ENCODE measurements around the gene PEX5. TPM values are rescaled to one million over a fixed set of nuclear protein-coding genes. Genes with fewer than 3 reads are reported as not detected.

The PEX5 gene
- total and polyA plus RNA-seq, 7 experiments from 2014 or later = 17.3 to 36.7 (median 24.4) TPM

DNA sequence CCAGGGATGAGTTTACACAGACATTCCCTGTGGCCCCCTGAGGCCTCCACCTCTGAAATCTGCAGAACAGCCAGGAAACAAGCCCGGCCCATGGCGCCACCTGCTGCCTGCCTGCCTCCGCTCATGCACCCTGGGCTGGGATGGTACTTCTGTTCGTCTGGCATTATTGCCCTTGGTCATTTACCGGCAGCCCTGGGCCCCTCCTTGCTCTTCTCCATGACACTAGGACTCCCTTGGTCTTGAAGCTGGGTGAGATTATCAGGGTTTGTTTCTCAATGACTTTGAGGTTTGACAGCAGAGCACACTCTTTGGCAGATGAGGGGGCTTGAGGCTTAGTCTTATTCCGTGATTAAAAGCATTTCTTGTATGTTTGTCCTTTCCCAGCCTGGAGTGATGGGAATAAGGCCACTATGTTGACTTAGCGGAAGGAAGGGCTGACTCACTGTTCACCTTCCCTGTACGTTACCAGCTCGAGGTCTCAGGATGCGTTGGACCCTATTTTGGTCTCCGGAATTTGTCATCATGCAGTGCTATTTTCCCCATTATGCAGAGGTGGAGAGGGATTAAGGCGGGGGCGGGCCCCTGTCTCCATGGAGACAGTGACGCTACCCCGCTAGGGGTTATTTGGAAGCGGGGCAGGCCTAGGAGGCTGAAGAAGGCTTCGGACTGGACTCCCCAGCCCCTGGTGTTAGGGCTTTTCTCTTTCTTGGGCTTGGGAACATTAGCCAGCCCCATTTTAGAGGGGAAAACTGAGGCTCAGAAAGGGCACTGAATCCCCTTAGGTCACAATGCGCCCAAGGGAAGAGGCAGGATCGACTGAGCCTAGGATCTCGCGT lies 706 bp upstream of the PEX5 start:
- peak overlapping the region; percentile 93 to 99 (median 98) for H3K27ac Mint-ChIP-seq
- peak; percentile 40 for ATAC-seq
- CTCF ChIA-PET = interaction anchor here (0.7 to 1.3 kb wide), 6 partner anchors 9 to 82 kb away, joined by 3 to 6 read pairs (median 4); no protein-coding TSS in a partner anchor
- Histone ChIP-seq H3K4me3 (ENCODE audit: low read length) (peak overlapping the region; percentile 89), H3K27ac (ENCODE audit: low read depth, low read length) (peak overlapping the region; percentile 92), H3K4me1 (ENCODE audit: control insufficient read depth in 2 of 2, insufficient read depth in 2 of 2, low read length in 2 of 2) (peaks cover 10 to 28% of the 10 kb centered on the region in 2 donors), H3K27me3 (ENCODE audit: control insufficient read depth in 2 of 2, insufficient read depth in 2 of 2, low read length in 2 of 2) (no peaks in the 10 kb centered on the region), H3K9me3 (ENCODE audit: control insufficient read depth in 2 of 3, low read length in 3 of 3) (no peaks in the 10 kb centered on the region), H3K36me3 (ENCODE audit: control insufficient read depth in 2 of 3, insufficient read depth in 3 of 3, low read length in 3 of 3) (peaks cover 0 to 20% (median 0%) of the 10 kb centered on the region in 3 experiments)
- peaks cover 0 to 12% (median 8%) of the 10 kb centered on the region in 5 donors for H3K36me3 Mint-ChIP-seq
- no peaks in the 10 kb centered on the region for H3K9me3 Mint-ChIP-seq
- peak; percentile 34 to 64 (median 58) for DNase-seq
- POLR2A ChIA-PET = interaction anchor here (1.2 to 1.4 kb wide), 3 partner anchors 316 to 744 kb away, joined by 3 to 5 read pairs (median 3); partner anchors contain the start of gene SPSB2
- intact Hi-C loops (cut with micrococcal nuclease) = loop anchor here (1.0 to 5.0 kb wide), 19 partner anchors 26 to 1509 kb away; partner anchors contain the start of genes LPCAT3 (in 2 of the 2), NECAP1 (in 2 of the 2), CDCA3 (in 1 of the 2) and CLSTN3 (in 1 of the 2)
- H3K4me1 Mint-ChIP-seq = peaks cover 18 to 48% (median 40%) of the 10 kb centered on the region in 7 donors
- H3K27me3 Mint-ChIP-seq = no peaks in the 10 kb centered on the region
- peak overlapping the region; percentile 92 to 99 (median 97) for H3K4me3 Mint-ChIP-seq

DNA sequence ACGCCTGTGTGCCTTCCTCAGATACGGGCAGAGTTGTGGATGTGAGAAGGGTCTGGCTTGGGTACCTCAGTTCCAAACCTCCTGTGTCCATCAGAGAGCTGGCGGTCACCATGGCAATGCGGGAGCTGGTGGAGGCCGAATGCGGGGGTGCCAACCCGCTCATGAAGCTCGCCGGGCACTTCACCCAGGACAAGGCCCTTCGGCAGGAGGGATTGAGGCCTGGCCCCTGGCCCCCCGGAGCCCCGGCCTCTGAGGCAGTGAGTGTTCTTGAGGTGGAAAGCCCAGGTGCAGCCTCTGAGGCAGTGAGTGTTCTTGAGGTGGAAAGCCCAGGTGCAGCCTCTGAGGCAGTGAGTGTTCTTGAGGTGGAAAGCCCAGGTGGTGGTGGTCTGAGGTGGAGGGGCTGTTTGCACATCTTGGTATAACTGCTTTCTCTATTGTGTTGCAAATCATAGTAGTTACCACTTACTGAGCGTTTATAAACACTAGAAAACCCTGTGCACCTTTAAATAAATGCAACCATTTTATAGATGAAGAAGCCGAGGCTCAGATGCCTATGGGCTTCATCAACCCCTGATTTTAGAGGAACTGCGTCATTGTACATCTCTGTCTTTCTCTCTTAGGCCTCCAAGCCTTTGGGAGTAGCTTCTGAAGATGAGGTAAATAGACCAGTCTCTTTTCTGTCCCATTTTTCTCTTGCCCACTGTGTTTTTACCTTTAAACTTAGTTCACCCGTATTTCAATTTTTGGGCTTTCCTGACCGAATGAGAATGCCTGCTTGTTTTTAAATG lies 976 bp downstream of the PEX5 start:
- ChIA-PET POLR2A (interaction anchor here (1.4 kb wide), 1 partner anchor 743 kb away, joined by 3 read pairs; no protein-coding TSS in a partner anchor), CTCF (no interaction called here)
- H3K36me3 Mint-ChIP-seq = peaks cover 0 to 25% (median 15%) of the 10 kb centered on the region in 5 donors
- no peaks in the 10 kb centered on the region for H3K27me3 ChIP-seq (ENCODE audit: control insufficient read depth in 2 of 2, insufficient read depth in 2 of 2, low read length in 2 of 2)
- H3K9me3 ChIP-seq (ENCODE audit: control insufficient read depth in 2 of 3, low read length in 3 of 3) = no peaks in the 10 kb centered on the region
- no peak for ATAC-seq
- peak overlapping the region; percentile 92 for H3K27ac ChIP-seq (ENCODE audit: low read depth, low read length)
- H3K9me3 Mint-ChIP-seq = no peaks in the 10 kb centered on the region
- H3K4me3 ChIP-seq (ENCODE audit: low read length) = peak overlapping the region; percentile 89
- H3K4me1 Mint-ChIP-seq = peaks cover 29 to 65% (median 53%) of the 10 kb centered on the region in 7 donors
- peak overlapping the region; percentile 26 to 99 (median 91) for H3K27ac Mint-ChIP-seq
- DNase-seq = peak in 6 of 9 donors; percentile 1 to 23 (median 16)
- H3K4me1 ChIP-seq (ENCODE audit: control insufficient read depth in 2 of 2, insufficient read depth in 2 of 2, low read length in 2 of 2) = peaks cover 10 to 28% of the 10 kb centered on the region in 2 donors
- peak overlapping the region; percentile 83 to 99 (median 92) for H3K4me3 Mint-ChIP-seq
- no peaks in the 10 kb centered on the region for H3K27me3 Mint-ChIP-seq
- H3K36me3 ChIP-seq (ENCODE audit: control insufficient read depth in 2 of 3, insufficient read depth in 3 of 3, low read length in 3 of 3) = peaks cover 0 to 20% (median 5%) of the 10 kb centered on the region in 3 experiments
- intact Hi-C loops (cut with micrococcal nuclease) = no loop called here

DNA sequence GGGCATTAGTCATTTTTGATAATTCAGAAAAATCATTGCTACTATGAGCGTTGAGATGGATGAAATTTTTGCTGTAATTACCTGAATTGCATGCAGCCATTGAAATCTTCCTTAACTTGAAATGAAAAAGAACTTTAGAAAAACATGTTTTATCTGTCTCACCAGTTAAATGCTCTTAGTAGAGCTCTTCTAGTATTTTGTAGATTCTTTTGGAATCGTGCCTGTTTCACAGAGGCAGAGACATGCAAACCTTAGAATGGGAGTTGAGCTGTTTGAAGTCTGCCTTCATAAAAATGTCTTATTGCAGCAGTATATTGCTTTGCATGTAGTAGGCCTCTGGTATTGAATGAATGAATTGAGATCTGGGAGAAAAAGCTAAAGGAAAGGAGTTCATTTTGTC lies 4.2 kb downstream of the PEX5 start:
- ATAC-seq = no peak
- H3K27me3 ChIP-seq (ENCODE audit: control insufficient read depth in 2 of 2, insufficient read depth in 2 of 2, low read length in 2 of 2) = no peaks in the 10 kb centered on the region
- Mint-ChIP-seq H3K9me3 (no peaks in the 10 kb centered on the region), H3K4me1 (peaks cover 21 to 60% (median 46%) of the 10 kb centered on the region in 7 donors), H3K36me3 (peaks cover 0 to 38% (median 25%) of the 10 kb centered on the region in 5 donors), H3K4me3 (peak overlapping the region in 1 of 10 donors; percentile 4), H3K27ac (peak overlapping the region in 1 of 9 donors; percentile 4), H3K27me3 (no peaks in the 10 kb centered on the region)
- H3K4me3 ChIP-seq (ENCODE audit: low read length) = no peak overlapping the region
- POLR2A ChIA-PET = interaction anchor here (0.6 to 2.3 kb wide), 2 partner anchors 447 to 1121 kb away, joined by 3 to 5 read pairs; no protein-coding TSS in a partner anchor
- no peak overlapping the region for H3K27ac ChIP-seq (ENCODE audit: low read depth, low read length)
- peaks cover 8 to 22% of the 10 kb centered on the region in 2 donors for H3K4me1 ChIP-seq (ENCODE audit: control insufficient read depth in 2 of 2, insufficient read depth in 2 of 2, low read length in 2 of 2)
- peaks cover 0 to 27% (median 7%) of the 10 kb centered on the region in 3 experiments for H3K36me3 ChIP-seq (ENCODE audit: control insufficient read depth in 2 of 3, insufficient read depth in 3 of 3, low read length in 3 of 3)
- H3K9me3 ChIP-seq (ENCODE audit: control insufficient read depth in 2 of 3, low read length in 3 of 3) = no peaks in the 10 kb centered on the region
- CTCF ChIA-PET = no interaction called here
- DNase-seq = no peak
- intact Hi-C loops (cut with micrococcal nuclease) = no loop called here

DNA sequence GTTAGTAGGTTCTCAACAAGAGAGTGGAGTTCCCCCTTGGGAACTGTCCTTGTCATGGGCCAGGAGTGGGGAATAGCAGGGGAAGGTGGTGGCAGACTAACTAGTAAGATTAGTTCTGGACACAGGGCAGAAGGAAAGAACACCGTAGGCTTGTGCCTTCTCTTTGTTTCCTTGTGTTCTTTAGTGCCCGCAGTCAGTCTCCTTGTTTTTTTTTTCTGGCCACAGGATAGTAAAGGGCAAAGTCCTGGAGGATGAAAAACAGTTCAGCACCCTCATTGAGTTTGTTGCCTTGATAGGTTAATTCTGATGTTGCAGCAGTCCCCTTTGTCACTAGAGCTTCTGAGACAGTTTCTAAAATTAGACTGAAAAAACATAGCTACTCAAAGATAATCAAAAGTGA lies 8.4 kb downstream of the PEX5 start:
- Mint-ChIP-seq H3K9me3 (no peaks in the 10 kb centered on the region), H3K4me3 (no peak overlapping the region), H3K27ac (peak overlapping the region in 1 of 9 donors; percentile 43), H3K27me3 (no peaks in the 10 kb centered on the region), H3K4me1 (peaks cover 3 to 28% (median 21%) of the 10 kb centered on the region in 7 donors), H3K36me3 (peaks cover 9 to 53% (median 37%) of the 10 kb centered on the region in 5 donors)
- no peaks in the 10 kb centered on the region for H3K27me3 ChIP-seq (ENCODE audit: control insufficient read depth in 2 of 2, insufficient read depth in 2 of 2, low read length in 2 of 2)
- H3K4me1 ChIP-seq (ENCODE audit: control insufficient read depth in 2 of 2, insufficient read depth in 2 of 2, low read length in 2 of 2) = no peaks in the 10 kb centered on the region
- DNase-seq = no peak
- no peak overlapping the region for H3K4me3 ChIP-seq (ENCODE audit: low read length)
- intact Hi-C loops (cut with micrococcal nuclease) = no loop called here
- ChIA-PET POLR2A (interaction anchor here (0.6 kb wide), 1 partner anchor 669 kb away, joined by 3 read pairs; no protein-coding TSS in a partner anchor), CTCF (no interaction called here)
- ATAC-seq = no peak
- H3K36me3 ChIP-seq (ENCODE audit: control insufficient read depth in 2 of 3, insufficient read depth in 3 of 3, low read length in 3 of 3) = peaks cover 0 to 32% (median 7%) of the 10 kb centered on the region in 3 experiments
- H3K9me3 ChIP-seq (ENCODE audit: control insufficient read depth in 2 of 3, low read length in 3 of 3) = no peaks in the 10 kb centered on the region
- H3K27ac ChIP-seq (ENCODE audit: low read depth, low read length) = no peak overlapping the region

DNA sequence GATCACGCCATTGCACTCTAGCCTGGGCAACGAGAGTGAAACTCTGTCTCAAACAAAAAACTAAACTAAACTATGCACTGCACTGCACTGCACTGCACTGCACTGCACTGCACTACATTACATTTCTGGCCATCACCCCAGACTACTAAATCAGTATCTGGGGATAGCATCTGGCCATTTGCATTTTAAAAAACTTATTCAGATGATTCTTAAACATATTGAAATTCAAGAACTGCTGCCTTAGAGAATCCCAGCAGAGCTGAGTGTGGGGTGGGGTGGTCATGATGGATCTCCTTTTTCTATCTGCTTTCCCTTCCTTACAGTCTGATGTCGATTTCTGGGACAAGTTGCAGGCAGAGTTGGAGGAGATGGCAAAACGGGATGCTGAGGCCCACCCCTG lies 13.6 kb downstream of the PEX5 start:
- POLR2A ChIA-PET = no interaction called here
- intact Hi-C loops (cut with micrococcal nuclease) = no loop called here
- H3K9me3 Mint-ChIP-seq = peaks cover 0 to 2% (median 0%) of the 10 kb centered on the region in 11 donors

DNA sequence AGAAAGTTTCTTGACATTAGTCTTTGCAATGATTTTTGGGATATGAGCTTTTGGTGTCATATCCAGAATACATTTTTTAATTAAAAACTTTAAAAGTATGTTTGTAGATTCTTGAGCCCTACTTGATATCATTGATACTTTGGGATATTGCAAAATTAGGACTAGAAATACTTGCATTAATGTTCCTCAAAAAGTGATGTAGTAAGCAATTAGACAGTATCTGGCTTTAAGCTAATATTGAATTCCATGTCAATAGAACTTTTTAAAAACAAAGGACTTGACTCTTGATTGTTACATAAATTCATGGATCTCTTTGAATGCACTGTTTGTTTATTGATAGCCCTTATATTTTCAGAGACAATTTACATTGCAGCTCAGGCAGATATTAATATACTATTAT lies 15.6 kb downstream of the PEX5 start:
- Mint-ChIP-seq H3K27ac (no peak overlapping the region), H3K27me3 (no peaks in the 10 kb centered on the region), H3K4me3 (no peak overlapping the region), H3K4me1 (no peaks in the 10 kb centered on the region), H3K9me3 (peaks cover 0 to 14% (median 0%) of the 10 kb centered on the region in 11 donors), H3K36me3 (peaks cover 47 to 92% (median 83%) of the 10 kb centered on the region in 5 donors)
- Histone ChIP-seq H3K9me3 (ENCODE audit: control insufficient read depth in 2 of 3, low read length in 3 of 3) (peaks cover 0 to 2% (median 0%) of the 10 kb centered on the region in 3 experiments), H3K27me3 (ENCODE audit: control insufficient read depth in 2 of 2, insufficient read depth in 2 of 2, low read length in 2 of 2) (no peaks in the 10 kb centered on the region), H3K36me3 (ENCODE audit: control insufficient read depth in 2 of 3, insufficient read depth in 3 of 3, low read length in 3 of 3) (peaks cover 9 to 75% (median 12%) of the 10 kb centered on the region in 3 experiments), H3K27ac (ENCODE audit: low read depth, low read length) (no peak overlapping the region), H3K4me1 (ENCODE audit: control insufficient read depth in 2 of 2, insufficient read depth in 2 of 2, low read length in 2 of 2) (no peaks in the 10 kb centered on the region), H3K4me3 (ENCODE audit: low read length) (no peak overlapping the region)
- ChIA-PET POLR2A (no interaction called here), CTCF (no interaction called here)
- ATAC-seq (no peak), DNase-seq (no peak)
- intact Hi-C loops (cut with micrococcal nuclease) = no loop called here

More for the DNA sequence above, 13.6 kb downstream of the PEX5 start:
- CTCF ChIA-PET = no interaction called here
- DNase-seq (no peak), ATAC-seq (no peak)
- no peak overlapping the region for H3K27ac Mint-ChIP-seq
- H3K36me3 Mint-ChIP-seq = peaks cover 29 to 79% (median 69%) of the 10 kb centered on the region in 5 donors
- no peak overlapping the region for H3K4me3 Mint-ChIP-seq
- no peaks in the 10 kb centered on the region for H3K4me1 Mint-ChIP-seq
- Histone ChIP-seq H3K9me3 (ENCODE audit: control insufficient read depth in 2 of 3, low read length in 3 of 3) (no peaks in the 10 kb centered on the region), H3K4me3 (ENCODE audit: low read length) (no peak overlapping the region), H3K36me3 (ENCODE audit: control insufficient read depth in 2 of 3, insufficient read depth in 3 of 3, low read length in 3 of 3) (peaks cover 0 to 64% (median 3%) of the 10 kb centered on the region in 3 experiments), H3K4me1 (ENCODE audit: control insufficient read depth in 2 of 2, insufficient read depth in 2 of 2, low read length in 2 of 2) (no peaks in the 10 kb centered on the region), H3K27ac (ENCODE audit: low read depth, low read length) (no peak overlapping the region), H3K27me3 (ENCODE audit: control insufficient read depth in 2 of 2, insufficient read depth in 2 of 2, low read length in 2 of 2) (no peaks in the 10 kb centered on the region)
- H3K27me3 Mint-ChIP-seq = no peaks in the 10 kb centered on the region

Measured in naive thymus-derived CD4-positive, alpha-beta T cell (primary cell).